RCC 7860 (cell line): ENCODE data around the gene BLACAT1.
"Not testable (repeated sequence)": the region's sequence is repeated elsewhere in the genome, so short reads cannot be mapped to it uniquely, and the experiment has no call there.

ENCODE experiments used
- DNase-seq: peaks from one replicate; pipeline ENCODE4 v3.0.0-alpha.2; 2015; ENCODE audit warnings: low spot score
- FAIRE-seq: peaks from 2 replicates; lab custom pipeline; 2012; peaks lifted over from hg19 to GRCh38; lab: Jason Lieb, UNC

The BLACAT1 gene

GRCh38 chr1:205484985-205485967, 29.4 kb upstream of the BLACAT1 start:
- DNase-seq (peak; percentile 54), FAIRE-seq (no peak)

GRCh38 chr1:205483372-205483771, 27.5 kb upstream of the BLACAT1 start:
- FAIRE-seq, result no peak
- no peak for DNase-seq

- not testable (repeated sequence) for FAIRE-seq, DNase-seq
These were observed 26.7 kb upstream of the BLACAT1 start for GRCh38 chr1:205482587-205482986.

GRCh38 chr1:205481629-205482151, 25.8 kb upstream of the BLACAT1 start:
- no peak for FAIRE-seq

GRCh38 chr1:205481218-205481617, 25.4 kb upstream of the BLACAT1 start:
- FAIRE-seq, result no peak
- DNase-seq, result no peak

More at GRCh38 chr1:205481629-205482151, 25.8 kb upstream of the BLACAT1 start:
- no peak for DNase-seq

GRCh38 chr1:205480349-205480985, 24.6 kb upstream of the BLACAT1 start:
- FAIRE-seq, result no peak
- no peak for DNase-seq

GRCh38 chr1:205478985-205479384, 23.1 kb upstream of the BLACAT1 start:
- DNase-seq, FAIRE-seq: not testable (repeated sequence)

GRCh38 chr1:205477759-205478247, 22.0 kb upstream of the BLACAT1 start:
- peak; percentile 87 for DNase-seq
- FAIRE-seq, result peak; percentile 69

GRCh38 chr1:205477121-205477758, 21.4 kb upstream of the BLACAT1 start:
- DNase-seq, result no peak

GRCh38 chr1:205476648-205477047, 20.8 kb upstream of the BLACAT1 start:
- FAIRE-seq, result no peak
- DNase-seq, result no peak

More at GRCh38 chr1:205477121-205477758, 21.4 kb upstream of the BLACAT1 start:
- no peak for FAIRE-seq

- FAIRE-seq, result no peak
These were observed 20.0 kb upstream of the BLACAT1 start for GRCh38 chr1:205475855-205476254.

GRCh38 chr1:205474571-205474970, 18.7 kb upstream of the BLACAT1 start:
- no peak for FAIRE-seq
- DNase-seq, result no peak

More at GRCh38 chr1:205475855-205476254, 20.0 kb upstream of the BLACAT1 start:
- DNase-seq, result no peak

- DNase-seq (no peak), FAIRE-seq (no peak)
These were observed 18.1 kb upstream of the BLACAT1 start for GRCh38 chr1:205473966-205474365.

GRCh38 chr1:205473475-205473874, 17.6 kb upstream of the BLACAT1 start:
- FAIRE-seq, result no peak
- no peak for DNase-seq

GRCh38 chr1:205472737-205473441, 17.0 kb upstream of the BLACAT1 start:
- no peak for DNase-seq
- FAIRE-seq, result no peak

- DNase-seq (no peak), FAIRE-seq (no peak)
These were observed 14.3 kb upstream of the BLACAT1 start for GRCh38 chr1:205470131-205470530.

GRCh38 chr1:205466595-205467220, 10.9 kb upstream of the BLACAT1 start:
- FAIRE-seq (no peak), DNase-seq (no peak)

- DNase-seq (no peak), FAIRE-seq (no peak)
These were observed 9.5 kb upstream of the BLACAT1 start for GRCh38 chr1:205465392-205465791.

GRCh38 chr1:205458777-205459566, 3.1 kb upstream of the BLACAT1 start:
- DNase-seq (no peak), FAIRE-seq (no peak)
